H9 (cell line): ENCODE results near the gene ITPR1. TPM values are rescaled to one million over a fixed set of nuclear protein-coding genes. Genes with fewer than 3 reads are reported as not detected.

Source experiments
- DNase-seq: peaks from one replicate; pipeline ENCODE4 v3.0.0-alpha.2; 2017
- H2AFZ ChIP-seq: one replicate; pipeline ENCODE4 v1.6.1; 2013; ENCODE audit warnings: mild to moderate bottlenecking, low read length, control low read depth, moderate library complexity
- H2AK5ac ChIP-seq: 2 replicates; pipeline ENCODE4 v1.6.1; 2013; ENCODE audit warnings: low read length, control low read depth, mixed read lengths; ENCODE audit not compliant: insufficient read length
- H2BK120ac ChIP-seq: one replicate; pipeline ENCODE4 v1.6.1; 2013; ENCODE audit warnings: low read depth, mild to moderate bottlenecking, low read length, control low read depth, inconsistent platforms; ENCODE audit not compliant: poor library complexity, severe bottlenecking
- H2BK12ac ChIP-seq: 2 replicates; pipeline ENCODE4 v1.6.1; 2013; ENCODE audit warnings: low read length, control low read depth, mixed read lengths, low read depth; ENCODE audit not compliant: insufficient read length
- H2BK15ac ChIP-seq: 2 replicates; pipeline ENCODE4 v1.6.1; 2013; ENCODE audit warnings: low read depth, low read length, control low read depth
- H2BK20ac ChIP-seq: one replicate; pipeline ENCODE4 v1.6.1; 2013; ENCODE audit warnings: low read depth, mild to moderate bottlenecking, low read length, control low read depth, inconsistent platforms; ENCODE audit not compliant: poor library complexity, severe bottlenecking
- H2BK5ac ChIP-seq: 2 replicates; pipeline ENCODE4 v1.6.1; 2013; ENCODE audit warnings: low read length, control low read depth, mixed read lengths; ENCODE audit not compliant: insufficient read length
- H3K14ac ChIP-seq: 2 replicates; pipeline ENCODE4 v1.6.1; 2013; ENCODE audit warnings: low read length, control low read depth; ENCODE audit not compliant: insufficient read depth
- H3K18ac ChIP-seq: 2 replicates; pipeline ENCODE4 v1.6.1; 2013; ENCODE audit warnings: low read depth, mild to moderate bottlenecking, mixed read lengths, low read length, control low read depth; ENCODE audit not compliant: insufficient read length
- H3K23ac ChIP-seq: 2 replicates; pipeline ENCODE4 v1.6.1; 2013; ENCODE audit warnings: low read length, control low read depth, mixed read lengths, low read depth; ENCODE audit not compliant: insufficient read length
- H3K23me2 ChIP-seq: 2 replicates; pipeline ENCODE4 v1.6.1; 2013; ENCODE audit warnings: low read depth, mild to moderate bottlenecking, mixed read lengths, low read length, control low read depth; ENCODE audit not compliant: insufficient read length, poor library complexity, severe bottlenecking
- H3K27ac ChIP-seq: 2 replicates; pipeline ENCODE4 v1.5.1; 2013; ENCODE audit warnings: low read length, control low read depth, mixed read lengths, low read depth; ENCODE audit not compliant: insufficient read length
- H3K27me3 ChIP-seq: 2 replicates; pipeline ENCODE4 v1.6.1; 2013; ENCODE audit warnings: low read length, control low read depth, inconsistent platforms; ENCODE audit not compliant: insufficient read depth
- H3K4ac ChIP-seq: 2 replicates; pipeline ENCODE4 v1.6.1; 2013; ENCODE audit warnings: low read depth, mild to moderate bottlenecking, control low read depth, inconsistent platforms, low read length, moderate library complexity
- H3K4me1 ChIP-seq: 2 replicates; pipeline ENCODE4 v1.6.1; 2013; ENCODE audit warnings: low read length, control low read depth, inconsistent platforms; ENCODE audit not compliant: insufficient read depth
- H3K4me2 ChIP-seq: 2 replicates; pipeline ENCODE4 v1.6.1; 2013; ENCODE audit warnings: low read length, control low read depth, mixed read lengths; ENCODE audit not compliant: insufficient read length, insufficient read depth
- H3K56ac ChIP-seq: 2 replicates; pipeline ENCODE4 v1.6.1; 2013; ENCODE audit warnings: low read depth, mild to moderate bottlenecking, mixed read lengths, low read length, control low read depth; ENCODE audit not compliant: insufficient read length
- H3K79me1 ChIP-seq: 2 replicates; pipeline ENCODE4 v1.6.1; 2013; ENCODE audit warnings: low read depth, mild to moderate bottlenecking, moderate library complexity, low read length, control low read depth, inconsistent platforms; ENCODE audit not compliant: insufficient read depth, poor library complexity, severe bottlenecking
- H3K79me2 ChIP-seq: 2 replicates; pipeline ENCODE4 v1.6.1; 2013; ENCODE audit warnings: low read length, control low read depth, inconsistent platforms; ENCODE audit not compliant: insufficient read depth
- H3K9ac ChIP-seq: 2 replicates; pipeline ENCODE4 v1.6.1; 2013; ENCODE audit warnings: low read length, control low read depth, mixed read lengths; ENCODE audit not compliant: insufficient read length; ENCODE audit errors: extremely low read depth
- H3K9me3 ChIP-seq: one replicate; pipeline ENCODE4 v1.6.1; 2013; ENCODE audit warnings: low read depth, low read length, inconsistent platforms; ENCODE audit not compliant: control insufficient read depth
- H3T11ph ChIP-seq: one replicate; pipeline ENCODE4 v1.6.1; 2013; ENCODE audit warnings: mild to moderate bottlenecking, low read length, control low read depth, inconsistent platforms
- H4K20me1 ChIP-seq: one replicate; pipeline ENCODE4 v1.6.1; 2013; ENCODE audit not compliant: control insufficient read depth, insufficient read length, insufficient read depth
- H4K5ac ChIP-seq: 2 replicates; pipeline ENCODE4 v1.6.1; 2013; ENCODE audit warnings: low read depth, mild to moderate bottlenecking, mixed read lengths, low read length, control low read depth; ENCODE audit not compliant: insufficient read length
- H4K8ac ChIP-seq: replicated peaks from 2 replicates; pipeline ENCODE4 v1.6.1; 2013; ENCODE audit warnings: low read length, control low read depth, mixed read lengths, low read depth; ENCODE audit not compliant: insufficient read length
- H4K91ac ChIP-seq: 2 replicates; pipeline ENCODE4 v1.6.1; 2013; ENCODE audit warnings: low read depth, mild to moderate bottlenecking, moderate library complexity, mixed read lengths, low read length, control low read depth; ENCODE audit not compliant: insufficient read length
- H3K27ac Mint-ChIP-seq, 3 experiments: 2 replicates in 2 of 3; 3 replicates in 1 of 3; pipeline ENCODE4 v1.8.0; 2020 to 2021; ENCODE audit warnings: mixed read lengths in 3 of 3, mild to moderate bottlenecking in 1 of 3, moderate library complexity in 1 of 3
- H3K27me3 Mint-ChIP-seq: 2 replicates; pipeline ENCODE4 v1.8.0; 2021; ENCODE audit warnings: low read depth, mild to moderate bottlenecking, moderate library complexity, mixed read lengths
- H3K36me3 Mint-ChIP-seq, 3 experiments: 2 replicates in 2 of 3; 3 replicates in 1 of 3; pipeline ENCODE4 v1.8.0; 2020 to 2021; ENCODE audit warnings: low read depth in 3 of 3, mixed read lengths in 3 of 3; ENCODE audit not compliant: insufficient read depth in 1 of 3
- H3K4me1 Mint-ChIP-seq, 2 experiments: 2 replicates each; pipeline ENCODE4 v1.8.0; 2020; ENCODE audit warnings: mixed read lengths in 2 of 2
- H3K4me3 Mint-ChIP-seq, 2 experiments: 2 replicates in 1 of 2; 3 replicates in 1 of 2; pipeline ENCODE4 v1.8.0; 2020 to 2021; ENCODE audit warnings: mild to moderate bottlenecking in 2 of 2, mixed read lengths in 2 of 2, moderate library complexity in 1 of 2
- H3K9me3 Mint-ChIP-seq, 2 experiments: 2 replicates in 1 of 2; 3 replicates in 1 of 2; pipeline ENCODE4 v1.8.0; 2020; ENCODE audit warnings: mild to moderate bottlenecking in 2 of 2, mixed read lengths in 2 of 2, moderate library complexity in 1 of 2
- CTCF ChIP-seq: fragments of 200-600 bp; sonication (generic); conservative IDR thresholded peaks from 3 replicates; pipeline ENCODE4 v1.8.0; 2021; ENCODE audit warnings: antibody characterized with exemption, mild to moderate bottlenecking
- WGBS: extraction: QIAGEN DNeasy Blood & Tissue Kit; methylation state at CpG from one replicate; pipeline ENCODE4 v1.1.7; 2013; ENCODE audit warnings: missing lambda C conversion rate, low lambda C conversion rate, mixed read lengths; ENCODE audit not compliant: insufficient read length; ENCODE audit errors: extremely low coverage; 5-methylcytosine and 5-hydroxymethylcytosine counted together
- total RNA-seq: library from RNA; stranded (reverse); gene quantifications from 2 replicates; pipeline ENCODE4 v1.2.1, GENCODE V29; 2021

ITPR1 gene
- total RNA-seq, 1 experiment from 2014 or later: 4.2 TPM

- H3K27me3 ChIP-seq: no peaks in the 10 kb centered on the region
- no peak overlapping the region for H2BK5ac ChIP-seq
- H3K36me3 Mint-ChIP-seq: no peaks in the 10 kb centered on the region; a peak in 1 of 7 replicates
- H2BK15ac ChIP-seq: no peak overlapping the region
- no peaks in the 10 kb centered on the region for H3K9me3 Mint-ChIP-seq
- H3K18ac ChIP-seq: no peak overlapping the region
- H3K27ac Mint-ChIP-seq: no peak overlapping the region; a peak in 1 of 7 replicates
- TF ChIP-seq CTCF: no peak
- H3K14ac ChIP-seq: no peak overlapping the region
- H3K4ac ChIP-seq: no peak overlapping the region
- no peak overlapping the region for H3T11ph ChIP-seq
- no CpG with 5 or more reads among the region's 10 CpGs for WGBS
- no peak overlapping the region for H2AK5ac ChIP-seq
- no peak overlapping the region for H3K4me3 Mint-ChIP-seq
- peaks cover 2% of the 10 kb centered on the region; the same call in 1 of the 2 replicates for H3K4me1 ChIP-seq
- H2BK120ac ChIP-seq: no peak overlapping the region
- no peak overlapping the region for H3K56ac ChIP-seq
- no peaks in the 10 kb centered on the region for H3K23me2 ChIP-seq
- H2AFZ ChIP-seq: no peak overlapping the region
- H3K4me1 Mint-ChIP-seq: no peaks in the 10 kb centered on the region
- DNase-seq: no peak
- H4K20me1 ChIP-seq: no peaks in the 10 kb centered on the region
- H3K23ac ChIP-seq: no peak overlapping the region
- no peaks in the 10 kb centered on the region for H3K9me3 ChIP-seq
- H2BK12ac ChIP-seq: no peak overlapping the region
- H2BK20ac ChIP-seq: no peak overlapping the region
- no peaks in the 10 kb centered on the region for H3K79me2 ChIP-seq
- no peak overlapping the region for H3K4me2 ChIP-seq
- no peak overlapping the region for H3K9ac ChIP-seq
- no peak overlapping the region for H3K27ac ChIP-seq
- H3K79me1 ChIP-seq: no peaks in the 10 kb centered on the region
- no peaks in the 10 kb centered on the region; the same call in 1 of the 2 replicates for H3K27me3 Mint-ChIP-seq
- H4K8ac ChIP-seq: no peak overlapping the region
- no peak overlapping the region for H4K91ac ChIP-seq
- no peak overlapping the region for H4K5ac ChIP-seq
These were observed 185.2 kb downstream of the ITPR1 start for GRCh38 chr3:4678320-4678719.
